ENCODE data around the gene SLC4A4.

DNA sequence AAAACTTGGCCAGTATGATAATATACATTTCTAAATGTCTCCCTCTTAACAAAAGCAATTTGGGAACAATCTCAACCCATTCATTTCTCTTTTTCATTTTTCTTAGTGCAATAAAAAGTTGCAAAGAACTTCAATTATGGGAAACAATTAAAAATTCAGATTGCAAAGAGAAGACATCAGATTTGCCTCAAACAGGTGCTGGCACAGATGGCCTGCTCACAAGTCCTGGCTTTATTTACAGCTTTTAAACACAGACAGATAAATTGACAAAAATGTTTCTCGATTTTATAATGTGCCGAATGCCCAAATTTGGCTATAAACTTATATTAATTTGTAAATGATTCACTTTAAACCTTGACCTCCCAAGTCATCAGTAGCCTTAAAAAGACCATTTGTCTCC, 28.7 kb downstream of the SLC4A4 start:
- TF ChIP-seq, protein P1, sequence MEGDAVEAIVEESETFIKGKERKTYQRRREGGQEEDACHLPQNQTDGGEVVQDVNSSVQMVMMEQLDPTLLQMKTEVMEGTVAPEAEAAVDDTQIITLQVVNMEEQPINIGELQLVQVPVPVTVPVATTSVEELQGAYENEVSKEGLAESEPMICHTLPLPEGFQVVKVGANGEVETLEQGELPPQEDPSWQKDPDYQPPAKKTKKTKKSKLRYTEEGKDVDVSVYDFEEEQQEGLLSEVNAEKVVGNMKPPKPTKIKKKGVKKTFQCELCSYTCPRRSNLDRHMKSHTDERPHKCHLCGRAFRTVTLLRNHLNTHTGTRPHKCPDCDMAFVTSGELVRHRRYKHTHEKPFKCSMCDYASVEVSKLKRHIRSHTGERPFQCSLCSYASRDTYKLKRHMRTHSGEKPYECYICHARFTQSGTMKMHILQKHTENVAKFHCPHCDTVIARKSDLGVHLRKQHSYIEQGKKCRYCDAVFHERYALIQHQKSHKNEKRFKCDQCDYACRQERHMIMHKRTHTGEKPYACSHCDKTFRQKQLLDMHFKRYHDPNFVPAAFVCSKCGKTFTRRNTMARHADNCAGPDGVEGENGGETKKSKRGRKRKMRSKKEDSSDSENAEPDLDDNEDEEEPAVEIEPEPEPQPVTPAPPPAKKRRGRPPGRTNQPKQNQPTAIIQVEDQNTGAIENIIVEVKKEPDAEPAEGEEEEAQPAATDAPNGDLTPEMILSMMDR (IDR thresholded peaks at IDR 0.05; ENCODE audit: insufficient read depth, low read length, poor library complexity, severe bottlenecking): no peak
- TF ChIP-seq EZH2phosphoT487 (conservative IDR thresholded peaks at IDR 0.05; ENCODE audit: low read length): no peak
